Smooth muscle cell (in vitro differentiated cells): Measurements from ENCODE around the gene SORCS3. TPM values are rescaled to one million over a fixed set of nuclear protein-coding genes. Genes with fewer than 3 reads are reported as not detected.

Source experiments
- DNase-seq: peaks from one replicate; lab custom pipeline; 2025; ENCODE audit not compliant: unreplicated experiment; lab: John Stamatoyannopoulos, UW
- H2AFZ ChIP-seq: fragments of 200-600 bp; sonication (generic); 2 replicates; pipeline ENCODE4 v1.6.0; 2016; ENCODE audit warnings: antibody characterized with exemption, low read depth, mild to moderate bottlenecking
- H3F3A ChIP-seq: fragments of 200-600 bp; sonication (generic); 2 replicates; pipeline ENCODE4 v1.6.0; 2017; ENCODE audit warnings: antibody characterized with exemption, low read depth
- H3K27ac ChIP-seq: fragments of 200-600 bp; sonication (generic); 2 replicates; pipeline ENCODE4 v1.5.1; 2016; ENCODE audit warnings: low read depth, mild to moderate bottlenecking
- H3K27me3 ChIP-seq: fragments of 200-600 bp; sonication (generic); 2 replicates; pipeline ENCODE4 v1.6.1; 2016; ENCODE audit warnings: low read depth, mild to moderate bottlenecking
- H3K36me3 ChIP-seq: fragments of 200-600 bp; sonication (generic); 2 replicates; pipeline ENCODE4 v1.5.1; 2016; ENCODE audit warnings: low read depth
- H3K4me1 ChIP-seq: fragments of 200-600 bp; sonication (generic); 2 replicates; pipeline ENCODE4 v1.5.1; 2016; ENCODE audit warnings: low read depth
- H3K4me2 ChIP-seq: fragments of 200-600 bp; sonication (generic); 2 replicates; pipeline ENCODE4 v1.6.0; 2016; ENCODE audit warnings: mild to moderate bottlenecking
- H3K4me3 ChIP-seq: fragments of 200-600 bp; sonication (generic); 2 replicates; pipeline ENCODE4 v1.5.1; 2016; ENCODE audit warnings: mild to moderate bottlenecking
- H3K79me2 ChIP-seq: fragments of 200-600 bp; sonication (generic); 2 replicates; pipeline ENCODE4 v1.6.0; 2016; ENCODE audit warnings: low read depth, mild to moderate bottlenecking
- H3K9ac ChIP-seq: fragments of 200-600 bp; sonication (generic); 2 replicates; pipeline ENCODE4 v1.6.0; 2016; ENCODE audit warnings: low read depth
- H3K9me3 ChIP-seq: fragments of 200-600 bp; sonication (generic); replicated peaks from 2 replicates; pipeline ENCODE4 v1.5.1; 2016; ENCODE audit warnings: low read depth
- H4K20me1 ChIP-seq: fragments of 200-600 bp; sonication (generic); 2 replicates; pipeline ENCODE4 v1.6.0; 2016; ENCODE audit warnings: low read depth
- CTCF ChIP-seq: fragments of 200-600 bp; sonication (generic); IDR thresholded peaks from 2 replicates; pipeline ENCODE4 v1.5.1; 2017; ENCODE audit warnings: borderline replicate concordance, mild to moderate bottlenecking, antibody characterized with exemption; ENCODE audit not compliant: insufficient read depth, poor library complexity, severe bottlenecking
- WGBS: methylation state at CpG from one replicate; pipeline ENCODE4 v1.1.7; 2016; ENCODE audit warnings: low lambda C conversion rate; 5-methylcytosine and 5-hydroxymethylcytosine counted together
- polyA plus RNA-seq: library from polyadenylated mRNA; unstranded; fragments of >200 nt; fragmentation: Nextera tagmentation; extraction: Ambion mirVana; gene quantifications from 2 replicates; pipeline ENCODE4 v1.2.1, GENCODE V29; 2016
- total RNA-seq: library from RNA; depleted of rRNA; stranded (reverse); fragments of >200 nt; gene quantifications from 2 replicates; pipeline ENCODE4 v1.2.3, GENCODE V29; 2014

SORCS3 gene
- total and polyA plus RNA-seq, 2 experiments from 2014 or later, result not detected

GRCh38 chr10:104762793-104763192 is 121.7 kb downstream of the SORCS3 start:
- WGBS, result 84% methylated on average over 4 of the region's 4 CpGs
- no peaks in the 10 kb centered on the region for H3F3A ChIP-seq
- DNase-seq, result no peak
- H3K9ac ChIP-seq, result no peak overlapping the region
- no peaks in the 10 kb centered on the region for H3K9me3 ChIP-seq
- no peaks in the 10 kb centered on the region for H4K20me1 ChIP-seq
- no peak for TF ChIP-seq CTCF
- no peaks in the 10 kb centered on the region for H3K79me2 ChIP-seq
- no peak overlapping the region for H3K4me2 ChIP-seq
- H3K27me3 ChIP-seq, result peaks cover 26% of the 10 kb centered on the region
- no peaks in the 10 kb centered on the region for H3K36me3 ChIP-seq
- no peak overlapping the region for H3K4me3 ChIP-seq
- no peak overlapping the region for H2AFZ ChIP-seq
- no peaks in the 10 kb centered on the region for H3K4me1 ChIP-seq
- H3K27ac ChIP-seq, result no peak overlapping the region

GRCh38 chr10:104766341-104766740 is 125.3 kb downstream of the SORCS3 start:
- no peaks in the 10 kb centered on the region for H3K36me3 ChIP-seq
- no peaks in the 10 kb centered on the region for H3F3A ChIP-seq
- H3K4me1 ChIP-seq, result no peaks in the 10 kb centered on the region
- H3K4me2 ChIP-seq, result no peak overlapping the region
- no peak for TF ChIP-seq CTCF
- H3K27me3 ChIP-seq, result peaks cover 44% of the 10 kb centered on the region
- H3K79me2 ChIP-seq, result no peaks in the 10 kb centered on the region
- no peak for DNase-seq
- no peak overlapping the region for H3K4me3 ChIP-seq
- H3K9me3 ChIP-seq, result no peaks in the 10 kb centered on the region
- H3K9ac ChIP-seq, result no peak overlapping the region
- H4K20me1 ChIP-seq, result no peaks in the 10 kb centered on the region
- 45% methylated on average over 2 of the region's 2 CpGs for WGBS
- H3K27ac ChIP-seq, result no peak overlapping the region
- H2AFZ ChIP-seq, result no peak overlapping the region

DNA sequence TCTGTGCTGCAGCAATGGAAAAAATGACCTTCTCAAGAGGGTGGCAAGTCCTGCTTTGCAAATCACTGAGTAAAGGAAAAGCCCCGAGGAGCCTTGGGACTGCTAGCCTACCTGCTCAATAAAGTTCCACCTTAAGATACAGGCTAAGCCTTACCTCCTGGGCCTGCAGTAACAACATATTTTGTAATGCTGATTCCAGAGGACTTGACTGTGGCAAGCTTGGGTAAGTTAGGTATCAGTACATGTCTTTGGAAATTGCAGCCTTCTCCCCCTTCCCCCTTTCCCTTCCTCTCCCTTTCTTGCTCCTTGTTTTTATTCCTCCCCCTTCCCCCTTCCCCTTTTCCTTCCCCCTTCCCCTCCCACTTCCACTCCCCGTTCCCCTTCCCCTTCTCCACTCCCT is 126.2 kb downstream of the SORCS3 start:
- no peak for TF ChIP-seq CTCF

GRCh38 chr10:104767745-104768144 is 126.7 kb downstream of the SORCS3 start:
- Histone ChIP-seq H3K36me3 (no peaks in the 10 kb centered on the region), H3F3A (no peaks in the 10 kb centered on the region), H3K27ac (no peak overlapping the region), H4K20me1 (no peaks in the 10 kb centered on the region), H3K4me3 (no peak overlapping the region), H3K4me1 (no peaks in the 10 kb centered on the region), H3K9ac (no peak overlapping the region), H3K27me3 (peaks cover 56% of the 10 kb centered on the region), H3K79me2 (no peaks in the 10 kb centered on the region), H3K9me3 (no peaks in the 10 kb centered on the region), H2AFZ (no peak overlapping the region), H3K4me2 (no peak overlapping the region)
- 82% methylated on average over 1 of the region's 1 CpG for WGBS
- no peak for TF ChIP-seq CTCF
- no peak for DNase-seq

More for the DNA sequence above, 126.2 kb downstream of the SORCS3 start:
- H3K27ac ChIP-seq, result no peak overlapping the region
- no peak overlapping the region for H3K9ac ChIP-seq
- H3K9me3 ChIP-seq, result no peaks in the 10 kb centered on the region
- no peaks in the 10 kb centered on the region for H3K79me2 ChIP-seq
- DNase-seq, result no peak
- peaks cover 51% of the 10 kb centered on the region for H3K27me3 ChIP-seq
- H4K20me1 ChIP-seq, result no peaks in the 10 kb centered on the region
- no peaks in the 10 kb centered on the region for H3K4me1 ChIP-seq
- no peak overlapping the region for H2AFZ ChIP-seq
- WGBS, result 67% methylated on average over 1 of the region's 2 CpGs
- no peaks in the 10 kb centered on the region for H3F3A ChIP-seq
- H3K4me3 ChIP-seq, result no peak overlapping the region
- no peak overlapping the region for H3K4me2 ChIP-seq
- H3K36me3 ChIP-seq, result no peaks in the 10 kb centered on the region
